SK-N-DZ (cell line): Measurements from ENCODE around the gene FAM3A.

ENCODE experiments used
- DNase-seq: peaks from one replicate; pipeline ENCODE4 v3.0.0-alpha.2; 2015; ENCODE audit warnings: low spot score

FAM3A gene

GRCh38 chrX:154534526-154535322 lies 18.7 kb upstream of the FAM3A start:
- DNase-seq = peak; percentile 70

- no peak for DNase-seq
These were observed 16.7 kb upstream of the FAM3A start for GRCh38 chrX:154532690-154533089.

GRCh38 chrX:154531626-154532025 lies 15.6 kb upstream of the FAM3A start:
- no peak for DNase-seq

GRCh38 chrX:154530286-154530685 lies 14.3 kb upstream of the FAM3A start:
- no peak for DNase-seq

GRCh38 chrX:154529206-154529612 lies 13.2 kb upstream of the FAM3A start:
- no peak for DNase-seq

GRCh38 chrX:154526901-154527675 lies 11.1 kb upstream of the FAM3A start:
- DNase-seq = peak; percentile 79

GRCh38 chrX:154525606-154526490 lies 9.8 kb upstream of the FAM3A start:
- no peak for DNase-seq

GRCh38 chrX:154519389-154519788 lies 3.4 kb upstream of the FAM3A start:
- no peak for DNase-seq

GRCh38 chrX:154517101-154517781 lies 1.2 kb upstream of the FAM3A start:
- no peak for DNase-seq

GRCh38 chrX:154516656-154517100 lies 646 bp upstream of the FAM3A start:
- no peak for DNase-seq

- DNase-seq = no peak
These were observed 704 bp downstream of the FAM3A start for GRCh38 chrX:154515090-154515965.

GRCh38 chrX:154513716-154514115 lies 2.3 kb downstream of the FAM3A start:
- DNase-seq = no peak

GRCh38 chrX:154512879-154513553 lies 3.0 kb downstream of the FAM3A start:
- no peak for DNase-seq

- DNase-seq = no peak
These were observed 4.3 kb downstream of the FAM3A start for GRCh38 chrX:154511761-154512160.

- DNase-seq = no peak
These were observed 6.6 kb downstream of the FAM3A start for GRCh38 chrX:154509455-154509854.

GRCh38 chrX:154508384-154508745 lies 7.7 kb downstream of the FAM3A start:
- DNase-seq = no peak

GRCh38 chrX:154507673-154508383 lies 8.2 kb downstream of the FAM3A start:
- no peak for DNase-seq

- no peak for DNase-seq
These were observed 9.3 kb downstream of the FAM3A start for GRCh38 chrX:154506483-154507332.
